ENCODE data around the gene RTL1.

GRCh38 chr14:100850841-100851585 lies 52.5 kb downstream of the RTL1 start:
- TF ChIP-seq EZH2 (optimal IDR thresholded peaks at IDR 0.05; ENCODE audit: low read depth, low read length): no peak
- no peak for TF ChIP-seq EZH2phosphoT487 (IDR thresholded peaks at IDR 0.05; ENCODE audit: low read length)
